ENCODE data around the gene PMM1. TPM values are rescaled to one million over a fixed set of nuclear protein-coding genes. Genes with fewer than 3 reads are reported as not detected.

PMM1 gene
- total RNA-seq, 1 experiment from 2014 or later = 18.6 TPM

DNA sequence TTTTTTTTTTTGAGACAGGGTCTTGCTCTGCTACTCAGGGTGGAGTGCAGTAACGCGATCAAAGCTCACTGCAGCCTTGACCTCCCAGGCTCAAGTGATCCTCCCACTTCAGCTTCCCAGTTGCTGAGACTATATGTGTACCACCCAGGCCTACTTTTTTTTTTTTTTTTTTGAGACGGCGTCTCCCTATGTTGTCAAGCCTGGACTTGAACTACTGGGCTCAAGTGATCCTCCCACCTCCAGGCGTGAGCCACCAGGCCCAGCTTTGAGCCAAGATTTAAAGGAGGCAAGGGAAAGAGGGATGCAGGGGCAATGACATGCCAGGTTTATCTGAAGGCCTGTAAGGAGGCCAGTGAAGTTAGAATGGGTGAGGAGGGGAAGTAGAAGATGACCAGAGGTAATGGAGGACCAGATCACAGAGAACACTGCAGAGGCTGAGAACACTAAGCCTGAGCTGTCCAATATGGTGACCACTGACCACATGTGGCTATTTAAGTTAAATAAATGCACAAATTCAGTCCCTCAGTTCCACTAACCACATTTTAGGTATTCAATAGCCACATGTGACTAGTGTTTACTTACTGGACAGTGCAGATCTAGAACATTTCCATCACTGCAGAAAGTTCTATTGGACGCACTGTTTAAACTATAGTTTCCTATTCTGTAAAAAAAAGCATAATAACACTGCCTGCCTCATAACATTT, 23.1 kb upstream of the PMM1 start:
- ChIA-PET POLR2A (ENCODE audit: unreplicated experiment) (no interaction called here), CTCF (no interaction called here)
- intact Hi-C loops (cut with micrococcal nuclease) = no loop called here
- Histone ChIP-seq H3K27ac (ENCODE audit: low read length) (no peak overlapping the region), H3K4me3 (ENCODE audit: low read length) (no peak overlapping the region), H3K9me2 (replicated peaks; ENCODE audit: low read length) (no peaks in the 10 kb centered on the region), H3K4me2 (ENCODE audit: low read length) (no peak overlapping the region), H3K9me3 (ENCODE audit: low read length) (no peaks in the 10 kb centered on the region), H3K36me3 (ENCODE audit: low read depth, low read length) (no peaks in the 10 kb centered on the region), H3K27me3 (ENCODE audit: low read length) (no peaks in the 10 kb centered on the region), H2AFZ (ENCODE audit: low read length) (no peak overlapping the region), H3K79me2 (ENCODE audit: low read length) (peaks cover 33% of the 10 kb centered on the region), H4K20me1 (ENCODE audit: low read length) (no peaks in the 10 kb centered on the region), H3F3A (ENCODE audit: low read length, unreplicated experiment) (no peaks in the 10 kb centered on the region), H3K4me1 (ENCODE audit: insufficient read depth, low read length) (0 out of 2 replicates have a peak, but pooled peaks cover 4% of the 10 kb centered on the region), H3K9ac (ENCODE audit: low read length) (no peak overlapping the region)
- DNase-seq (no peak), ATAC-seq (no peak)
- TF ChIP-seq EZH2 (IDR thresholded peaks at IDR 0.05; ENCODE audit: low read length, unreplicated experiment) = no peak
- TF ChIP-seq, protein P1, sequence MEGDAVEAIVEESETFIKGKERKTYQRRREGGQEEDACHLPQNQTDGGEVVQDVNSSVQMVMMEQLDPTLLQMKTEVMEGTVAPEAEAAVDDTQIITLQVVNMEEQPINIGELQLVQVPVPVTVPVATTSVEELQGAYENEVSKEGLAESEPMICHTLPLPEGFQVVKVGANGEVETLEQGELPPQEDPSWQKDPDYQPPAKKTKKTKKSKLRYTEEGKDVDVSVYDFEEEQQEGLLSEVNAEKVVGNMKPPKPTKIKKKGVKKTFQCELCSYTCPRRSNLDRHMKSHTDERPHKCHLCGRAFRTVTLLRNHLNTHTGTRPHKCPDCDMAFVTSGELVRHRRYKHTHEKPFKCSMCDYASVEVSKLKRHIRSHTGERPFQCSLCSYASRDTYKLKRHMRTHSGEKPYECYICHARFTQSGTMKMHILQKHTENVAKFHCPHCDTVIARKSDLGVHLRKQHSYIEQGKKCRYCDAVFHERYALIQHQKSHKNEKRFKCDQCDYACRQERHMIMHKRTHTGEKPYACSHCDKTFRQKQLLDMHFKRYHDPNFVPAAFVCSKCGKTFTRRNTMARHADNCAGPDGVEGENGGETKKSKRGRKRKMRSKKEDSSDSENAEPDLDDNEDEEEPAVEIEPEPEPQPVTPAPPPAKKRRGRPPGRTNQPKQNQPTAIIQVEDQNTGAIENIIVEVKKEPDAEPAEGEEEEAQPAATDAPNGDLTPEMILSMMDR (conservative IDR thresholded peaks at IDR 0.05; ENCODE audit: low read depth, low read length) = no peak
- TF ChIP-seq EZH2phosphoT487 (IDR thresholded peaks at IDR 0.05; ENCODE audit: borderline replicate concordance, low read length) = no peak
- BruUV-seq (replicated peaks) = no TSS peak

DNA sequence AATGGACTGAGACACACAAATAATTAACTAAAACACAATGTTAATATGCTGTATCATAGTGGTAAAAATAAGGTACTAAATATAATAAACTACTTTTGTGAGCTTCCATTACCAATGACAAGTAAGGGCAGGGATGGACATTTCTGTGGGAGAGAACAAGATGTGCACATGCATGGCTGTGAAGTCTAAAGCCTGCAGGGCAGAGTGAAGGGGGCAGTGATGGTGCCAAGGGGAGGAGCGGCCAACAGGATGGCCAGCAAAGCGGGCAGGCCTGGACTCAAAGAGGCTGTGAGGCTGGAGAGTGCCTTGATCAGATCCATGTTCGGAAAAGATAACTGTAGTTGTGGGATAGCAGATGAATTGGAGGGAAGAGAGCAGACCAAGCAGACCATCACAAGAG, 18.7 kb upstream of the PMM1 start:
- ChIA-PET CTCF (no interaction called here), POLR2A (ENCODE audit: unreplicated experiment) (no interaction called here)
- H3K9ac ChIP-seq (ENCODE audit: low read length) = no peak overlapping the region

More for the DNA sequence above, 18.7 kb upstream of the PMM1 start:
- Histone ChIP-seq H3K9me2 (replicated peaks; ENCODE audit: low read length) (no peaks in the 10 kb centered on the region), H3K27ac (ENCODE audit: low read length) (no peak overlapping the region), H3K27me3 (ENCODE audit: low read length) (no peaks in the 10 kb centered on the region), H3K36me3 (ENCODE audit: low read depth, low read length) (peaks cover 4% of the 10 kb centered on the region; the same call in 1 of the 2 replicates), H4K20me1 (ENCODE audit: low read length) (no peaks in the 10 kb centered on the region), H2AFZ (ENCODE audit: low read length) (no peak overlapping the region), H3K4me1 (ENCODE audit: insufficient read depth, low read length) (no peaks in the 10 kb centered on the region), H3K9me3 (ENCODE audit: low read length) (no peaks in the 10 kb centered on the region), H3K4me2 (ENCODE audit: low read length) (no peak overlapping the region), H3K4me3 (ENCODE audit: low read length) (no peak overlapping the region), H3K79me2 (ENCODE audit: low read length) (peaks cover 8% of the 10 kb centered on the region), H3F3A (ENCODE audit: low read length, unreplicated experiment) (no peaks in the 10 kb centered on the region)
- TF ChIP-seq EZH2 (IDR thresholded peaks at IDR 0.05; ENCODE audit: low read length, unreplicated experiment) (no peak), EZH2phosphoT487 (IDR thresholded peaks at IDR 0.05; ENCODE audit: borderline replicate concordance, low read length) (no peak)
- TF ChIP-seq, protein P1 (conservative IDR thresholded peaks at IDR 0.05; ENCODE audit: low read depth, low read length) = no peak
- intact Hi-C loops (cut with micrococcal nuclease) = no loop called here
- ATAC-seq (no peak), DNase-seq (no peak)
- BruUV-seq (replicated peaks) = no TSS peak

Measured in PC-3 (cell line).